DMS79 (cell line): ENCODE data around the gene NCOA7.
A peak's percentile ranks its signal among the peaks of the same experiment; 100 is the strongest.
"Not testable (repeated sequence)": the region's sequence is repeated elsewhere in the genome, so short reads cannot be mapped to it uniquely, and the experiment has no call there.

Experiments used
- DNase-seq: peaks from one replicate; lab custom pipeline; 2025; lab: John Stamatoyannopoulos, UW

NCOA7 gene

GRCh38 chr6:125792680-125793079 is 1.9 kb downstream of the NCOA7 start:
- DNase-seq, result no peak

- no peak for DNase-seq
Observed at GRCh38 chr6:125793280-125793679, 2.5 kb downstream of the NCOA7 start.

- no peak for DNase-seq
Observed at GRCh38 chr6:125793863-125794262, 3.1 kb downstream of the NCOA7 start.

GRCh38 chr6:125794342-125795137 is 3.8 kb downstream of the NCOA7 start:
- DNase-seq, result no peak

- DNase-seq, result no peak
Observed at GRCh38 chr6:125795301-125795700, 4.5 kb downstream of the NCOA7 start.

- DNase-seq, result peak; percentile 63
Observed at GRCh38 chr6:125797120-125797885, 6.5 kb downstream of the NCOA7 start.

- DNase-seq, result no peak
Observed at GRCh38 chr6:125797886-125798444, 7.2 kb downstream of the NCOA7 start.

- DNase-seq, result no peak
Observed at GRCh38 chr6:125798734-125799508, 8.2 kb downstream of the NCOA7 start.

GRCh38 chr6:125802383-125802782 is 11.6 kb downstream of the NCOA7 start:
- DNase-seq, result no peak

GRCh38 chr6:125802943-125803377 is 12.2 kb downstream of the NCOA7 start:
- DNase-seq, result no peak

- no peak for DNase-seq
Observed at GRCh38 chr6:125804264-125804663, 13.5 kb downstream of the NCOA7 start.

- not testable (repeated sequence) for DNase-seq
Observed at GRCh38 chr6:125804866-125805425, 14.2 kb downstream of the NCOA7 start.

GRCh38 chr6:125806813-125807212 is 16.1 kb downstream of the NCOA7 start:
- DNase-seq, result no peak

- no peak for DNase-seq
Observed at GRCh38 chr6:125807293-125807692, 16.5 kb downstream of the NCOA7 start.

GRCh38 chr6:125808060-125808459 is 17.3 kb downstream of the NCOA7 start:
- DNase-seq, result no peak

- DNase-seq, result no peak
Observed at GRCh38 chr6:125808591-125808990, 17.8 kb downstream of the NCOA7 start.

GRCh38 chr6:125809570-125810170 is 18.9 kb downstream of the NCOA7 start:
- peak; percentile 66 for DNase-seq

- peak; percentile 97 for DNase-seq
Observed at GRCh38 chr6:125810445-125810844, 19.7 kb downstream of the NCOA7 start.

GRCh38 chr6:125811259-125811658 is 20.5 kb downstream of the NCOA7 start:
- peak; percentile 15 for DNase-seq

GRCh38 chr6:125812394-125813292 is 21.9 kb downstream of the NCOA7 start:
- DNase-seq, result no peak
